Psoas muscle (tissue), 8 donors: Measurements from ENCODE around the gene SLCO2A1. TPM values are rescaled to one million over a fixed set of nuclear protein-coding genes. Genes with fewer than 3 reads are reported as not detected.

Experiments used
- ATAC-seq, 4 donors: fragments of 200-7000 bp; cut with Tn5 transposase; one replicate each; pipeline ENCODE4 v1.9.1; 2020; ENCODE audit warnings: moderate library complexity in 3 of 4, mild to moderate bottlenecking in 2 of 4
- DNase-seq, 2 donors: peaks; one replicate each; pipeline ENCODE4 v3.0.0-alpha.2; 2020
- H3K27ac ChIP-seq: fragments of 200-600 bp; one replicate; pipeline ENCODE4 v1.8.0; 2022
- H3K27me3 ChIP-seq, 3 donors: fragments of 200-600 bp in 1 of 3; one replicate each; pipeline versions ENCODE4 v1.6.1 to v1.8.0; 2013 to 2022; ENCODE audit warnings: low read length in 2 of 3, mild to moderate bottlenecking in 2 of 3, moderate library complexity in 1 of 3; ENCODE audit not compliant: insufficient read depth in 3 of 3
- H3K36me3 ChIP-seq, 2 donors: fragments of 200-600 bp in 1 of 2; one replicate each; pipeline versions ENCODE4 v1.6.1 to v1.8.0; 2013 to 2022; ENCODE audit warnings: low read depth in 1 of 2, mild to moderate bottlenecking in 1 of 2, moderate library complexity in 1 of 2; ENCODE audit not compliant: insufficient read depth in 1 of 2
- H3K4me1 ChIP-seq: fragments of 200-600 bp; one replicate; pipeline ENCODE4 v1.8.0; 2022
- H3K4me3 ChIP-seq: fragments of 200-600 bp; one replicate; pipeline ENCODE4 v1.8.0; 2022; ENCODE audit warnings: mild to moderate bottlenecking
- H3K9me3 ChIP-seq: fragments of 200-600 bp; one replicate; pipeline ENCODE4 v1.8.0; 2022
- CTCF ChIP-seq: fragments of 200-600 bp; IDR thresholded peaks from one replicate; pipeline ENCODE4 v1.8.0; 2022; ENCODE audit warnings: antibody characterized with exemption
- WGBS, 3 donors: extraction: QIAGEN DNeasy Blood & Tissue Kit; methylation state at CpG; one replicate each; pipeline versions ENCODE4 v1.1.6 to v1.1.7; 2013; 5-methylcytosine and 5-hydroxymethylcytosine counted together
- intact Hi-C, 2 donors: fragments of 100-400 bp; cut with DNase I; formaldehyde crosslinking; loops; one replicate each; pipeline versions ENCODE4 v1.11.0 to v1.14.2; 2022
- polyA plus RNA-seq, 3 donors: library from polyadenylated mRNA; stranded (reverse); fragments of 200-250 nt; gene quantifications; one replicate each; pipeline ENCODE4 v1.2.3, GENCODE V29; 2013
- total RNA-seq, 4 donors: library from RNA; stranded (reverse); fragmentation: NEBNext Ultra II Directional in 2 of 4; extraction: Animal tissue kit (Norgen Biotek cat#: 25700) in 2 of 4; gene quantifications; one replicate each; pipeline versions ENCODE4 v1.2.1 to v1.2.4, GENCODE V29; 2021 to 2023
- donor health status: healthy with polysubstance abuse.
- donor health status: DM: no; HTN: no; CAD: no; lungs with moderate emphysema.
- donor health status: Bipolar disorder and iron deficiency.
- donor health status: healthy.
- donor health status: DM: yes; HTN: yes; CAD: no.
- donor health status: DM: no; HTN: no; CAD: no.
- donor health status: DM: no; HTN: no; CAD: no.
- donor health status: DM: yes; HTN: yes; CAD: no.

The SLCO2A1 gene
- total and polyA plus RNA-seq, 7 donors, result 0.72 to 5.2 (median 3.7) TPM

- intact Hi-C loops, result no loop called here
- no peaks in the 10 kb centered on the region for H3K9me3 ChIP-seq
- H3K27me3 ChIP-seq, result peaks cover 0 to 11% (median 0%) of the 10 kb centered on the region in 3 donors
- DNase-seq, result no peak
- no peak for ATAC-seq
- H3K4me1 ChIP-seq, result no peaks in the 10 kb centered on the region
- H3K27ac ChIP-seq, result no peak overlapping the region
- no peak for TF ChIP-seq CTCF
- no peaks in the 10 kb centered on the region for H3K36me3 ChIP-seq
- no peak overlapping the region for H3K4me3 ChIP-seq
- 59 to 73% (median 68%) methylated on average over 8 of the region's 8 CpGs for WGBS, 3 donors
These were observed 141.7 kb downstream of the SLCO2A1 start for GRCh38 chr3:133887803-133888703.

GRCh38 chr3:133887074-133887802, 142.5 kb downstream of the SLCO2A1 start:
- no peak for DNase-seq
- no peaks in the 10 kb centered on the region for H3K9me3 ChIP-seq
- intact Hi-C loops, result no loop called here

GRCh38 chr3:133886031-133886722, 143.5 kb downstream of the SLCO2A1 start:
- no peaks in the 10 kb centered on the region for H3K9me3 ChIP-seq
- H3K4me1 ChIP-seq, result no peaks in the 10 kb centered on the region
- no peak for ATAC-seq
- H3K27me3 ChIP-seq, result peaks cover 0 to 5% (median 0%) of the 10 kb centered on the region in 3 donors
- WGBS, 3 donors, result 88 to 89% (median 89%) methylated on average over 7 of the region's 7 CpGs
- DNase-seq, result no peak
- no peaks in the 10 kb centered on the region for H3K36me3 ChIP-seq
- no peak overlapping the region for H3K27ac ChIP-seq
- intact Hi-C loops, result no loop called here
- H3K4me3 ChIP-seq, result no peak overlapping the region
- TF ChIP-seq CTCF, result no peak

More at GRCh38 chr3:133887074-133887802, 142.5 kb downstream of the SLCO2A1 start:
- Histone ChIP-seq H3K27me3 (peaks cover 0 to 5% (median 0%) of the 10 kb centered on the region in 3 donors), H3K27ac (no peak overlapping the region), H3K36me3 (no peaks in the 10 kb centered on the region), H3K4me3 (no peak overlapping the region), H3K4me1 (no peaks in the 10 kb centered on the region)
- WGBS, 3 donors, result 63 to 77% (median 64%) methylated on average over 4 of the region's 4 CpGs
- no peak for TF ChIP-seq CTCF
- ATAC-seq, result no peak

GRCh38 chr3:133884887-133885711, 144.6 kb downstream of the SLCO2A1 start:
- Histone ChIP-seq H3K27me3 (peaks cover 0 to 5% (median 0%) of the 10 kb centered on the region in 3 donors), H3K9me3 (no peaks in the 10 kb centered on the region), H3K4me3 (no peak overlapping the region), H3K4me1 (no peaks in the 10 kb centered on the region), H3K36me3 (no peaks in the 10 kb centered on the region), H3K27ac (no peak overlapping the region)
- TF ChIP-seq CTCF, result no peak
- ATAC-seq (no peak), DNase-seq (no peak)
- 92 to 95% (median 93%) methylated on average over 11 of the region's 11 CpGs for WGBS, 3 donors
- intact Hi-C loops, result no loop called here
